GM21515 (cell line): ENCODE data around the gene DZIP1.

Experiments
- ATAC-seq: cut with Tn5 transposase; IDR thresholded peaks from one replicate; pipeline ENCODE4 v1.9.1; 2021; ENCODE audit not compliant: unreplicated experiment

The DZIP1 gene

GRCh38 chr13:95643571-95643935 lies 953 bp downstream of the DZIP1 start:
- no peak for ATAC-seq

GRCh38 chr13:95642999-95643398 lies 1.5 kb downstream of the DZIP1 start:
- no peak for ATAC-seq

GRCh38 chr13:95642028-95642621 lies 2.4 kb downstream of the DZIP1 start:
- ATAC-seq = no peak

- no peak for ATAC-seq
Observed at GRCh38 chr13:95641291-95642027, 3.0 kb downstream of the DZIP1 start.

DNA sequence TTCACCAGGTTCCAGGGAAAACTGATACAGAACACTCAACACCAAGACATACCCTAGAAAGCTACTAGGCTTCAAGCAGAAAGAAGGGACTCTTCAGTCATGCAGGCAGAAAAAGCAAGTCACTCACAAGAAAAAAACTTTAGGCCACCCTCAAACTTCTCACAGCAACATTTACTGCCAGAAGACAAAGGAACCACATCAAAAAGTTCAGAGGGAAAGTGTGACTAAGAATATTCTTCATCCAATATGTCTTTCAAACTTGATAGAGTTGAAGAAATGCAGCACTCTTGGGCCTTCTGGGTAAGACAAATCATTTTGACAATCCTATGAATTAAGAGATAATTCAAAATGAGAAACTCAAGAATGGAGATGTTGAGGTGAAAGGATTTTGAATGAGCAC lies 7.7 kb downstream of the DZIP1 start:
- no peak for ATAC-seq

- no peak for ATAC-seq
Observed at GRCh38 chr13:95630593-95630992, 13.9 kb downstream of the DZIP1 start.

DNA sequence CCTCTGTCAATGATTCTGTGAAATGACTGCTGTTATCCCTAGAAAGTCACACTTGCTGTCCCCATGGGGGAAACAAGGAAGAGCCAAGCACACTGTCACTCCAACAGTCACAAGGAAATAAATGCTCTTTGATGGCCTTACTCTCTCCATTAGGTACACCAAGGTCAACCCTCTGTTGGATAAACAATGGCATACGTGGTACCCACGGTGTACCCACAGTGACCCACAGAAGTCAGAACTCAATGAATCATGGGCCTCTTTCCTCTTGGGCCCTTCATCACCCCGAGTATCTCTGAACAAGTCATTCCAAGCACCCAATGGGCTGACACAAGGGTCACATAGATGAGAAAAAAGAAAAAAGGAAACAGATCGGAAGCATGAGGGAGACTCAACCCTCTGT lies 15.4 kb downstream of the DZIP1 start:
- ATAC-seq = no peak

GRCh38 chr13:95628488-95628887 lies 16.0 kb downstream of the DZIP1 start:
- ATAC-seq = no peak

DNA sequence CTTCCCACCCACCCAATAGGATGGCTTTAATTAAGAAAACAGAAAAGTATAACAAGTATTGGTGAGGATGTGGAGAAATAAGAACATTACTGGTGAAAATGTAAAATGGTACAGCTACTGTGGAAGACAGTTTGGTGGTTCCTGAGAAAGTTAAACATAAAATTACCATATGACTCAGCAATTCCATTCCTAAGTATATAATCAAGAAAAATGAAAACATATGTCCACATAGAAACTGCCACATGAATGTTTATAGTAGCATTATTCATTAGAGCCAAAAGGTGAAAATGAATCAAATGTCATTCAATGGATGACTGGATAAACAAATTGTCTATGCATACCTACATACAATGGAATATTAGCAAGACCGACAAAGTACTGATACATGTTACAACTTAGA lies 16.9 kb downstream of the DZIP1 start:
- ATAC-seq = no peak

- no peak for ATAC-seq
Observed at GRCh38 chr13:95626768-95627167, 17.7 kb downstream of the DZIP1 start.

DNA sequence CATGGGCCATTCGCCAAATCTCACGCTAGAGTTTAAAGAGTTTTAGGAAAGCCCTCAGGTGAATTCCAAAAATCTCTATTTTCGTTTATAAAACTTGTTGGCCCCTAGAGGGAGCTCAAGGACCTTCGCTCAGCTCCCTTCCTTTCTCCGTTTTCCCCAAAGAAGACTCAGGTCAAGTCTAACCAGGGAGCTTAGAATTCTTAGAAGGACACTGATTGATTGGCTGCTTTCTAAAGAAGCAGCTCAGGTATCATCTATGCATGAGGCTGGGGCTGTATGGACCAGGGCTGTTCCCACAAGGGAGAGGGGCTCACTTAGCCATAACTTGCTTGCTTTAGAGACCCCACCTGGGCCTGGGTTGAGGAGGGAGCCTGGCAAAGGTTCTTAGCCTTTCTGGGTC lies 20.5 kb downstream of the DZIP1 start:
- ATAC-seq = no peak

- no peak for ATAC-seq
Observed at GRCh38 chr13:95623141-95623540, 21.4 kb downstream of the DZIP1 start.

GRCh38 chr13:95620825-95621498 lies 23.5 kb downstream of the DZIP1 start:
- ATAC-seq = no peak

- no peak for ATAC-seq
Observed at GRCh38 chr13:95620030-95620824, 24.3 kb downstream of the DZIP1 start.

DNA sequence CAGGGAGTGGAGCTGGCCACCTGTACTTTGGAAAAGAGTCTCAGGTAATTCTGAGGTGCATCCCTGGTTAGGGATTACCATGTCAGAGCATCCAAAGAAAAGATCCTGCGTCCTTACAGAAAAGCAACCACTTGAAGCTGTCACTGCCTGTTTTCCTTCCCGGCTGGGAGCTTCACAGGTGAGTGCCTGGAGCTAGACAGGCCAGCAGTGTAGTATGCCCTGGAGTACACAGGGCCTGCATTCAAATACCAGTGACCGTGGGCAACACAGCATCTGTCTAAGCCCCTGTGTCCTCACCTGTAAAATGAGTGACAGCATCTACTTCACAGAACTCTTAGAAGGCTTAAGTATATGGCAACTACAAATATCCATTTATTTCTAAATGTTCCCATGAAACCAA lies 29.0 kb downstream of the DZIP1 start:
- ATAC-seq = no peak

- ATAC-seq = no peak
Observed at GRCh38 chr13:95614641-95615245, 29.8 kb downstream of the DZIP1 start.

DNA sequence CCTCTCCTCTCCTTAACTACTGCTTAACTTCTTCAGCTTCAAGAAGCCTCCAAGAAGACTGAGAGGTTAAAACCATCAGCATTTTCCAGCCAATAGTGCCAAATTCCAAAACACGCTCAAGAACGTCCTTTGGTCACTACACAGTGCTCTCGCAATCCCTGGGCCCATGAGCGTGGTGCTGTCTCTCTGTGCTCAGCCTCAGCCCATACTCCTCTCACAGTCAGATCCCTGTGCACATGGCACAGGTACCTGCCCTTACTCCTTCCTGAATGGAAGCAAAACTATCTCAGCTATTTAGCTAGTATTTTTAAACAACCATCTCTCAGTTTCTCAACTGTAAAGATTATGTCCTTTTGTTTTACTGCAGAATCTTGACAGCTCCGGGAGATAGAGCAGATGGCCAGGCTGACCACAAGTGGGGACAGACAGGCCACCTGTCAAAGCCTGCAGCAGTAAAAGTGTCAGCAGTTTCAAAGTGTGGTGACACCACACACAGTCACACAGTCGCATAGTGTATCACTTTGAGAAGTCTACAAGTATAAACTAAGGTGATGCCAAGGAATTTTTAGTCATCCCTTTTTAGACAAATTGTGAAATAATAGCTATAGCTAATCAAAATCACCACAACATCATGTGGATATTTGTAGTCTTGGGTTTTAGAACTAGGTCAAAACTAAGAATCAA lies 35.7 kb downstream of the DZIP1 start:
- no peak for ATAC-seq

GRCh38 chr13:95607366-95607765 lies 37.1 kb downstream of the DZIP1 start:
- no peak for ATAC-seq

- ATAC-seq = no peak
Observed at GRCh38 chr13:95605448-95606125, 38.9 kb downstream of the DZIP1 start.

DNA sequence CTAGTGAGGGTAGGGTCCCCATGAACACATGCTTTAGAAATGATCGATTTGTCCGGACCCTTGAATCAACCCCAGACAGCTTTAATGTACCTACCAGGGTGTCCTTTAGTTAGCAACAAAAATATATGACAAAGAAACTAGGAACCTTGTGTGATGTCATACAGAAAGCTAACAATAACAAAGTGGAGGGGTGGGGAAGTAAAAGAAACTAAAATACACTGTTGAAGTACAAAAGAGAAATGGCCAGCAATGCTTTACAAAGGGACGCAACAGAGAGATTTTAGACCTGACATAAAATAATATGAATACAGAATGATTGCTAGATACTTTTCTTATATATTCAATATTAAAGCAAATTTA lies 40.0 kb downstream of the DZIP1 start:
- no peak for ATAC-seq
